GM10266 (cell line): ENCODE measurements around the gene CDS2.

Experiments used
- DNase-seq: peaks from one replicate; pipeline ENCODE4 v3.0.0; 2012; ENCODE audit errors: extremely low spot score
- CTCF ChIP-seq: IDR thresholded peaks from 2 replicates; pipeline ENCODE4 v1.5.1; 2012; ENCODE audit warnings: mild to moderate bottlenecking, low read depth; ENCODE audit not compliant: control insufficient read depth, insufficient read depth; ENCODE audit errors: missing control alignments

CDS2 gene

GRCh38 chr20:5126512-5127203, at the start of gene CDS2:
Gene CDS2, plus strand, starts transcription at chr20:5127008. Its CDS starts 85 bp downstream, at chr20:5127093.
- TF ChIP-seq CTCF = peak; percentile 82
- DNase-seq = peak; percentile 98

- no peak for DNase-seq
- TF ChIP-seq CTCF = no peak
These were observed 48.9 kb upstream of the CDS2 start for GRCh38 chr20:5077761-5078387.

DNA sequence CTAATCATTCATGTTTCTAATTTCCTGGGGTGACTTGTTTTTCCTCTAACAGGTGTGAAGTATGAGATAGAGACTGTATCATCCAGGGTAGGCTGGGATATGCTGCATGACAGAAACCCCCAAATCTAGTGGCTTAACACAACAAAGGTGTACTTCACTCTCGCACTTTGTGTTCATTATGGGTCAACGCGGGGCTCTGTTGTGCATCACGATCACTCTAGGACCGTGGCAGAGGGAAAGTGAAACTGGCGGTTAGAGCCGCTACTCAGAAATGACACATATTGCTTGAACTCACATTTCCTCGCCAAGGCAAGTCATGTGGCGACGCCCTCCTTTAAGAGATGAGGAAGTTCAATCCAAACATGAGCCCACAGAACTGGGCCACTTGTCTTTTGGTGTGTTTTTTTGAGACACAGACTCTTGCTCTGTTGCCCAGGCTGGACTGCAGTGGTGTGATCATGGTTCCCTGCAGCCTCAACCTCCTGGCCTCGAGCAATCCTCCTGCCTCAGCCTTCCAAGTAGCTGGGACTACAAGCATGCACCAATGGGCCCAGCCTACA, 48.3 kb upstream of the CDS2 start:
- TF ChIP-seq CTCF = no peak
- DNase-seq = peak; percentile 80

- DNase-seq = no peak
- no peak for TF ChIP-seq CTCF
These were observed 46.4 kb upstream of the CDS2 start for GRCh38 chr20:5080384-5080877.

GRCh38 chr20:5085380-5085779, 41.4 kb upstream of the CDS2 start:
- no peak for DNase-seq
- no peak for TF ChIP-seq CTCF

GRCh38 chr20:5088688-5089087, 38.1 kb upstream of the CDS2 start:
- TF ChIP-seq CTCF = no peak
- no peak for DNase-seq

DNA sequence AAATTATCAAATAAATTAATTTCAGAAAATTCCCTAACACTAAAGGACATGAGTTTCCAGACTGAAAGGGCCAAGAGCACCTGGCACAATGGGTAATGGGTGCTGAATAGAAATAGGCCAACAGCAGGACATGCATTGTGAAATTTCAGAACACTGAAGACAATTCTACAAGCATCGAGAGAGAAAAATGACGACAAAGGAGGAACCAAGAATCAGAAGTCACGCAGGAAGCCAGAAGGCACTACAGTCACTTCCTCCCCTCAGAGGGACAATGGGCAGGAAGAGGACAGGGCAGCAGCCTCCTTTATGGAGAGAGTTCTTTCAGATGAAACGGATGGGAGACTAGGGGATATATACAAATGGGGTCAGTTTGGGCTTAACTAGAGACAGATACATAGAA, 36.6 kb upstream of the CDS2 start:
- no peak for DNase-seq
- TF ChIP-seq CTCF = no peak
